ENCODE measurements around the gene MASP1. TPM values are rescaled to one million over a fixed set of nuclear protein-coding genes. Genes with fewer than 3 reads are reported as not detected.

Gene MASP1
- total RNA-seq, 4 donors from 2014 or later = 1.0 to 6.0 (median 2.4) TPM

GRCh38 chr3:187210091-187210490 lies 81.4 kb downstream of the MASP1 start:
- DNase-seq (ENCODE audit: low spot score in 2 of 2) = no peak
- H3K27ac ChIP-seq = peak overlapping the region; percentile 70
- no peak overlapping the region for H3K4me3 ChIP-seq
- no peaks in the 10 kb centered on the region for H3K36me3 ChIP-seq
- no peaks in the 10 kb centered on the region for H3K9me3 ChIP-seq
- H3K27me3 ChIP-seq = no peaks in the 10 kb centered on the region
- peaks cover 48% of the 10 kb centered on the region for H3K4me1 ChIP-seq
- WGBS = 54% methylated on average over 1 of the region's 1 CpG
- TF ChIP-seq POLR2A (IDR thresholded peaks at IDR 0.05) (no peak), EP300 (IDR thresholded peaks at IDR 0.05) (no peak), POLR2AphosphoS5 (IDR thresholded peaks at IDR 0.05) (no peak), CTCF (IDR thresholded peaks at IDR 0.05) (no peak)

- Histone ChIP-seq H3K27ac (peak overlapping the region; percentile 70), H3K4me1 (peaks cover 48% of the 10 kb centered on the region), H3K36me3 (no peaks in the 10 kb centered on the region), H3K27me3 (peaks cover 2% of the 10 kb centered on the region), H3K9me3 (no peaks in the 10 kb centered on the region), H3K4me3 (no peak overlapping the region)
- no peak for DNase-seq (ENCODE audit: low spot score in 2 of 2)
- TF ChIP-seq CTCF (IDR thresholded peaks at IDR 0.05) = no peak
- no peak for TF ChIP-seq POLR2A (IDR thresholded peaks at IDR 0.05)
- no peak for TF ChIP-seq POLR2AphosphoS5 (IDR thresholded peaks at IDR 0.05)
Observed at GRCh38 chr3:187209491-187209890, 82.0 kb downstream of the MASP1 start.

GRCh38 chr3:187208159-187208558 lies 83.4 kb downstream of the MASP1 start:
- no peak overlapping the region for H3K4me3 ChIP-seq
- 35% methylated on average over 1 of the region's 1 CpG for WGBS
- DNase-seq (ENCODE audit: low spot score in 2 of 2) = no peak
- peaks cover 48% of the 10 kb centered on the region for H3K4me1 ChIP-seq
- H3K9me3 ChIP-seq = no peaks in the 10 kb centered on the region
- TF ChIP-seq POLR2AphosphoS5 (IDR thresholded peaks at IDR 0.05) = no peak
- no peak for TF ChIP-seq CTCF (IDR thresholded peaks at IDR 0.05)
- TF ChIP-seq POLR2A (IDR thresholded peaks at IDR 0.05) = no peak
- TF ChIP-seq EP300 (IDR thresholded peaks at IDR 0.05) = no peak
- no peaks in the 10 kb centered on the region for H3K36me3 ChIP-seq
- peaks cover 2% of the 10 kb centered on the region for H3K27me3 ChIP-seq
- H3K27ac ChIP-seq = peak overlapping the region; percentile 27

- Histone ChIP-seq H3K4me1 (peaks cover 48% of the 10 kb centered on the region), H3K36me3 (no peaks in the 10 kb centered on the region), H3K27ac (peak overlapping the region; percentile 27), H3K27me3 (peaks cover 2% of the 10 kb centered on the region), H3K4me3 (no peak overlapping the region), H3K9me3 (no peaks in the 10 kb centered on the region)
- no peak for DNase-seq (ENCODE audit: low spot score in 2 of 2)
- no peak for TF ChIP-seq POLR2A (IDR thresholded peaks at IDR 0.05)
- no peak for TF ChIP-seq EP300 (IDR thresholded peaks at IDR 0.05)
- no peak for TF ChIP-seq CTCF (IDR thresholded peaks at IDR 0.05)
- TF ChIP-seq POLR2AphosphoS5 (IDR thresholded peaks at IDR 0.05) = no peak
Observed at GRCh38 chr3:187207624-187208023, 83.9 kb downstream of the MASP1 start.

- no peak overlapping the region for H3K4me3 ChIP-seq
- 39% methylated on average over 2 of the region's 2 CpGs for WGBS
- TF ChIP-seq POLR2AphosphoS5 (IDR thresholded peaks at IDR 0.05) (no peak), EP300 (IDR thresholded peaks at IDR 0.05) (no peak), CTCF (IDR thresholded peaks at IDR 0.05) (no peak), POLR2A (IDR thresholded peaks at IDR 0.05) (no peak)
- H3K9me3 ChIP-seq = no peaks in the 10 kb centered on the region
- DNase-seq (ENCODE audit: low spot score in 2 of 2) = no peak
- H3K27me3 ChIP-seq = peaks cover 2% of the 10 kb centered on the region
- no peak overlapping the region for H3K27ac ChIP-seq
- no peaks in the 10 kb centered on the region for H3K36me3 ChIP-seq
- H3K4me1 ChIP-seq = peaks cover 43% of the 10 kb centered on the region
Observed at GRCh38 chr3:187207062-187207461, 84.5 kb downstream of the MASP1 start.

Data from suprapubic skin (tissue), 4 donors.